ENCODE data around the gene BAIAP3. TPM values are rescaled to one million over a fixed set of nuclear protein-coding genes. Genes with fewer than 3 reads are reported as not detected.
A peak's percentile ranks its signal among the peaks of the same experiment; 100 is the strongest.

Gene BAIAP3, protein sequence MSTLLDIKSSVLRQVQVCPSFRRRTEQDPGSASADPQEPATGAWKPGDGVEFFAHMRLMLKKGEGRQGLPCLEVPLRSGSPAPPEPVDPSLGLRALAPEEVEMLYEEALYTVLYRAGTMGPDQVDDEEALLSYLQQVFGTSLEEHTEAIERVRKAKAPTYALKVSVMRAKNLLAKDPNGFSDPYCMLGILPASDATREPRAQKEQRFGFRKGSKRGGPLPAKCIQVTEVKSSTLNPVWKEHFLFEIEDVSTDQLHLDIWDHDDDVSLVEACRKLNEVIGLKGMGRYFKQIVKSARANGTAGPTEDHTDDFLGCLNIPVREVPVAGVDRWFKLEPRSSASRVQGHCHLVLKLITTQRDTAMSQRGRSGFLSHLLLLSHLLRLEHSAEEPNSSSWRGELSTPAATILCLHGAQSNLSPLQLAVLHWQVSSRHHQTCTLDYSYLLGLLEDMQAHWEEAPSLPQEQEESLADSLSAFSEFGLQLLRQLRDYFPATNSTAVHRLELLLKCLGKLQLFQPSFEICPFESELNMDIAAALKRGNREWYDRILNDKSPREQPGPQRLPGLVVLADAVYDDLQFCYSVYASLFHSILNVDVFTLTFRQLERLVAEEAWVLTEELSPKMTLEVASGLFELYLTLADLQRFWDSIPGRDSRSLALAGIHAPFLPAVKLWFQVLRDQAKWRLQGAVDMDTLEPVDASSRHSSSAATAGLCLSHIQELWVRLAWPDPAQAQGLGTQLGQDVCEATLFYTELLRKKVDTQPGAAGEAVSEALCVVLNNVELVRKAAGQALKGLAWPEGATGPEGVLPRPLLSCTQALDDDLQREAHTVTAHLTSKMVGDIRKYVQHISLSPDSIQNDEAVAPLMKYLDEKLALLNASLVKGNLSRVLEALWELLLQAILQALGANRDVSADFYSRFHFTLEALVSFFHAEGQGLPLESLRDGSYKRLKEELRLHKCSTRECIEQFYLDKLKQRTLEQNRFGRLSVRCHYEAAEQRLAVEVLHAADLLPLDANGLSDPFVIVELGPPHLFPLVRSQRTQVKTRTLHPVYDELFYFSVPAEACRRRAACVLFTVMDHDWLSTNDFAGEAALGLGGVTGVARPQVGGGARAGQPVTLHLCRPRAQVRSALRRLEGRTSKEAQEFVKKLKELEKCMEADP
- 0.37 and 0.44 TPM in 2 replicates for total RNA-seq (2013; cell fraction: nucleolus; rRNA removed)
- total RNA-seq (2014; rRNA removed): 0.17 TPM in 1 of 2 replicates, not detected in the other
- total RNA-seq (2014; rRNA removed; fragmentation: Illumina TruSeq; extraction: Trizol): not detected in 2 replicates
- total RNA-seq (2021): 0.56 and 0.58 TPM in 2 replicates
- polyA plus RNA-seq (2011; ENCODE audit: low read depth): 0.35 TPM
- 0.03 and 0.16 TPM in 2 replicates for polyA plus RNA-seq (2011; rRNA removed)
- 0.03 and 0.15 TPM in 2 replicates for polyA plus RNA-seq (2011; cell fraction: cytosol; rRNA removed)
- polyA plus RNA-seq (2011; cell fraction: nucleus; rRNA removed): 0.99 and 1.3 TPM in 2 replicates
- polyA plus RNA-seq (2012): 0.70 and 1.6 TPM in 2 replicates
- polyA plus RNA-seq (2014; fragmentation: Illumina TruSeq; extraction: Trizol): 0.03 TPM in 1 of 2 replicates, not detected in the other
- not detected for polyA plus RNA-seq (2014; fragmentation: Nextera tagmentation; extraction: Ambion mirVana)
- 0.56 TPM in 2 replicates for polyA plus RNA-seq (2014; rRNA removed)
- under 1 TPM; 0.14 to 0.31 TPM for polyA plus RNA-seq (2016; fragmentation: Nextera tagmentation; extraction: Ambion mirVana)
- polyA minus RNA-seq (2011; rRNA and poly(A)+ RNA removed): not detected in 2 replicates
- polyA minus RNA-seq (2011; cell fraction: cytosol; rRNA and poly(A)+ RNA removed): not detected in 2 replicates
- 0.19 and 0.48 TPM in 2 replicates for polyA minus RNA-seq (2011; cell fraction: nucleus; rRNA and poly(A)+ RNA removed)
- percentile 11 among the genes with signal in this experiment for Bru-seq, nascent RNA
- BruChase-seq, experiment 1, labeled RNA remaining after a 6-hour chase: percentile 21 among the genes with signal in this experiment
- BruChase-seq, experiment 2, labeled RNA remaining after a 2-hour chase: percentile 24 among the genes with signal in this experiment
- long read RNA-seq, experiment 1: 0 reads
- long read RNA-seq, experiment 2: 0 reads

DNA sequence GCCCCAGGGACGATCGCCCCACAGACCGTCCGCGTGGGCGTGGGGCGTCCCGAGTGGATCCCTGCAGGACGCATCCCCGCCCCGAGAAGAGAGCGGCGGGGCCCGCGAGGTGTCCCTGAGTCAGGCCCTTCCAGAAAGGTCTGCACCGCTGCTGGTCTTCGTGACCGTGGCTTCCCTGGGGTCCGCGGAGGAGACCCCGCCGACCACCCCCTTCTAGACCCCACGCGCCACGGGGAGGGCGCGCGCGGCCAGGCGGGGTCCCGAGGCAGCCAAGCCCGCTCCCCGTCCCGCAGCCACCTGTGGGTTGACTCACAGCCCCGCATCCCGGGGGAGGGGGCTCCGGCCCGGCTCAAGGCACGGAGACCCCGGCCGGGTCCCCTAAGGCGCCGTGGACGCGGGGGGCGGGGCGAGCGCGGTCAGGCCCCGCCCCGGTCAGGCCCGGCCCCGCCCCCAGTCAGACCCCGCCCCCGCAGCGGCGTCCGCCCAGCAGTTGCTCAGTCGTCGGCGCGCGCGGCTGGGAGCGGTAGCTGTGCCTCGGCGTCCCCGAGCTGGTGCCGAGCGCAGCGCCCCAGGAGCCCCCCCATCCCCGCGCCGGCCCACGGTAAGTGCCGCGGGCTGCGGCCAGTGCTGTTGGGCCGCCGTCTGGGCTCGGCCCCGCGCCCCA is at the start of gene BAIAP3:
TSS of gene BAIAP3 (plus strand) at position 497 of the 664 bp plus-strand sequence. CDS start 4,905 bp downstream, outside the sequence.
- ChIA-PET RAD21 (ENCODE audit: unreplicated experiment) (no interaction called here), CTCF (no interaction called here), SMC1A (ENCODE audit: uncharacterized antibody, unreplicated experiment) (no interaction called here), POLR2A (no interaction called here)
- Histone ChIP-seq H2AFZ (ENCODE audit: control insufficient read depth, low read depth, low read length) (no peak within 1 kb of the TSS), H3K27me3 (replicated peaks in 1 of 2; ENCODE audit: control insufficient read depth in 2 of 2, insufficient read depth in 2 of 2, low read length in 1 of 2) (peaks cover 5 to 14% of the 10 kb centered on the region in 2 experiments; a peak in 3 of 4 replicates), H3K4me2 (ENCODE audit: control insufficient read depth, insufficient read depth) (peak within 1 kb of the TSS; percentile 7; the same call in 1 of the 2 replicates), H4K20me1 (ENCODE audit: control insufficient read depth, insufficient read depth) (no peaks in the 10 kb centered on the region), H3K9ac (ENCODE audit: control insufficient read depth, insufficient read depth, low read length) (no peak within 1 kb of the TSS), H3K27ac (ENCODE audit: control insufficient read depth, insufficient read depth) (no peak within 1 kb of the TSS), H3K4me1 (ENCODE audit: control insufficient read depth, insufficient read depth, low read length) (peaks cover 9% of the 10 kb centered on the region; the same call in 1 of the 2 replicates), H3K4me3 (no peak within 1 kb of the TSS), H3K79me2 (ENCODE audit: control insufficient read depth, insufficient read depth, low read length) (no peaks in the 10 kb centered on the region), H3K36me3 (ENCODE audit: control insufficient read depth in 2 of 2, insufficient read depth in 2 of 2, low read length in 1 of 2) (no peaks in the 10 kb centered on the region), H3K9me3 (replicated peaks; ENCODE audit: control insufficient read depth, insufficient read depth, low read length) (peaks cover 2% of the 10 kb centered on the region; the same call in 2 of the 3 replicates)
- 27% methylated on average over 63 of the region's 83 CpGs for WGBS (ENCODE audit: insufficient coverage, insufficient replicate concordance, low lambda C conversion rate, missing lambda C conversion rate)
- intact Hi-C loops (cut with micrococcal nuclease; ENCODE audit: unreplicated experiment) (no loop called here), in situ Hi-C loops (cut with MboI) (no loop called here)
- FAIRE-seq (no peak), DNase-seq (ENCODE audit: low read depth, low spot score) (no peak), ATAC-seq (peak; percentile 11; the same call in 1 of the 3 replicates)
- BruUV-seq (replicated peaks): no TSS peak
- TF ChIP-seq TCF7 (IDR thresholded peaks at IDR 0.05; ENCODE audit: borderline replicate concordance) (no peak), POLR2A (IDR thresholded peaks at IDR 0.05; ENCODE audit: low read depth, low read length) (peak; percentile 30; the same call in 1 of the 2 replicates)
